ENCODE measurements around the gene SH3D21.

Gene SH3D21

DNA sequence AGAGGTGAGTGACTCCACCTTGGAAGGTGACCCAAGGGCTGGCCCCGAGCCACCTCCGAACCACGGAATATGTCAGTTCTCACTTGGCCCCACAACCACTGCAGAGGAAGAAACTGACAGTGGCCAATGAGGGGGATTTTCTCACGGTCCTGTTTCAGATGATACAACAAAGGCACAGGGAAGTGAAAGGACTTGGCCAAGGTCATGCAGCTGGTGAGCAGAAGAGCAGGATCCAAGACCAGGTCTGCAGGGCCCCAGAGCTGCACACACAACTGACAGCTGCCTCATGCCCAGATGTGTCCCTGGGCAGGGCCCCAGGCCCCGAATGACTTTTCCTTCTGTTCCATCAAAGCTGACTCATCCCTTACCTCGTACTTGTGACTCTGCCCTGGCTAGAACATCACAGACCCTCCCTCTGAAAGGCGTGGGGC, 43.1 kb downstream of the SH3D21 start:
- peak overlapping the region; percentile 61 to 85 for H3K18ac ChIP-seq (ENCODE audit: low read depth in 1 of 2, low read length in 2 of 2)
- H4K8ac ChIP-seq (ENCODE audit: low read length): no peak overlapping the region
- H3K9me3 ChIP-seq (ENCODE audit: control insufficient read depth, low read length): no peaks in the 10 kb centered on the region
- H3K4me3 ChIP-seq (ENCODE audit: insufficient read depth in 1 of 2, low read depth in 1 of 2, low read length in 2 of 2): no peak overlapping the region
- H2AK5ac ChIP-seq (ENCODE audit: low read length, severe bottlenecking): peak overlapping the region; percentile 70
- H3K23ac ChIP-seq (ENCODE audit: low read length in 2 of 2): no peak overlapping the region
- peak overlapping the region; percentile 80 for H3K9ac ChIP-seq (ENCODE audit: low read length)
- H3K14ac ChIP-seq (ENCODE audit: low read length in 2 of 2): peak overlapping the region in 1 of 2 experiments; percentile 68
- H3K4ac ChIP-seq (ENCODE audit: low read depth in 1 of 2, low read length in 2 of 2): peak overlapping the region in 1 of 2 experiments; percentile 94
- no peak overlapping the region for H2AFZ ChIP-seq (ENCODE audit: low read depth, low read length)
- peak; percentile 70 for DNase-seq
- WGBS: 54% methylated on average over 7 of the region's 7 CpGs
- H4K91ac ChIP-seq (ENCODE audit: low read length): no peak overlapping the region
- peak overlapping the region; percentile 96 for H3K27ac ChIP-seq (ENCODE audit: low read length, poor library complexity, severe bottlenecking)
- H3K4me2 ChIP-seq (ENCODE audit: low read length, poor library complexity, severe bottlenecking): no peak overlapping the region
- H3K4me1 ChIP-seq (ENCODE audit: control insufficient read depth, insufficient read depth, low read depth, low read length): peaks cover 53% of the 10 kb centered on the region
- H3K27me3 ChIP-seq (ENCODE audit: control insufficient read depth in 1 of 2, insufficient read depth in 1 of 2, low read length in 2 of 2): no peaks in the 10 kb centered on the region
- no peak overlapping the region for H2BK5ac ChIP-seq (ENCODE audit: low read depth, low read length, poor library complexity, severe bottlenecking)
- peaks cover 61 to 76% of the 10 kb centered on the region in 2 experiments for H3K36me3 ChIP-seq (ENCODE audit: control insufficient read depth in 1 of 2, insufficient read depth in 2 of 2, low read depth in 1 of 2, low read length in 2 of 2)
- peak overlapping the region in 1 of 2 experiments; percentile 6 for H2BK12ac ChIP-seq (ENCODE audit: low read length in 2 of 2)
- H2BK120ac ChIP-seq (ENCODE audit: low read depth, low read length): no peak overlapping the region
- H3K79me1 ChIP-seq (replicated peaks; ENCODE audit: low read length, poor library complexity, severe bottlenecking): peaks cover 30% of the 10 kb centered on the region
- H2BK15ac ChIP-seq (ENCODE audit: low read depth, poor library complexity, severe bottlenecking): no peak overlapping the region

DNA sequence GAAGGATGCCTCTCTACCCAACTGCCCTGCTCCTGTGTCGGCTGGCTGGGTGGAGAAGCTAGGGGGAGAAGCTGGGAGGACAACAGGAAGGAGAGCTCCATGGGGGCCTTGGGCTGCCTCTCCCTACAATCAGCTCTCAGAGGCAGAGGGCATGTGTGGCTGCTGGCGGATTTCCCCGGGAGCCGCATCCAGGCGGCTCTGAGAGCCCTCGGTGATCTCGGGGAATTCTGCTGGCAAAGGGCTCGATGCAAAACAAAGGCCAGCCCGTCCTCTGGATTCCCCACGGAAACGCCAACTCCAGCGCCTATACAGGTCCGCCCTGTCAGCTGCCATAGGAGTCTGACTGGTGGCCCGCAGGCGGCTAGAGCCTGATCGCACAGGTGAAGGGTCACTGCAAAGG, 43.7 kb downstream of the SH3D21 start:
- H3K14ac ChIP-seq (ENCODE audit: low read length in 2 of 2): no peak overlapping the region
- peaks cover 52% of the 10 kb centered on the region for H3K4me1 ChIP-seq (ENCODE audit: control insufficient read depth, insufficient read depth, low read depth, low read length)
- WGBS: 89% methylated on average over 16 of the region's 16 CpGs
- peak overlapping the region; percentile 48 for H2BK5ac ChIP-seq (ENCODE audit: low read depth, low read length, poor library complexity, severe bottlenecking)
- H3K27me3 ChIP-seq (ENCODE audit: control insufficient read depth in 1 of 2, insufficient read depth in 1 of 2, low read length in 2 of 2): no peaks in the 10 kb centered on the region
- no peaks in the 10 kb centered on the region for H3K9me3 ChIP-seq (ENCODE audit: control insufficient read depth, low read length)
- H2AFZ ChIP-seq (ENCODE audit: low read depth, low read length): no peak overlapping the region
- peak overlapping the region; percentile 94 for H2AK5ac ChIP-seq (ENCODE audit: low read length, severe bottlenecking)
- H2BK15ac ChIP-seq (ENCODE audit: low read depth, poor library complexity, severe bottlenecking): peak overlapping the region; percentile 83
- H3K36me3 ChIP-seq (ENCODE audit: control insufficient read depth in 1 of 2, insufficient read depth in 2 of 2, low read depth in 1 of 2, low read length in 2 of 2): peaks cover 61 to 76% of the 10 kb centered on the region in 2 experiments
- H2BK12ac ChIP-seq (ENCODE audit: low read length in 2 of 2): peak overlapping the region; percentile 94 to 98
- peak; percentile 18 for DNase-seq
- peak overlapping the region; percentile 89 for H2BK120ac ChIP-seq (ENCODE audit: low read depth, low read length)
- H3K4me3 ChIP-seq (ENCODE audit: insufficient read depth in 1 of 2, low read depth in 1 of 2, low read length in 2 of 2): no peak overlapping the region
- H3K4ac ChIP-seq (ENCODE audit: low read depth in 1 of 2, low read length in 2 of 2): peak overlapping the region; percentile 70 to 94
- peaks cover 29% of the 10 kb centered on the region for H3K79me1 ChIP-seq (replicated peaks; ENCODE audit: low read length, poor library complexity, severe bottlenecking)
- no peak overlapping the region for H3K23ac ChIP-seq (ENCODE audit: low read length in 2 of 2)
- peak overlapping the region; percentile 85 to 98 for H3K18ac ChIP-seq (ENCODE audit: low read depth in 1 of 2, low read length in 2 of 2)
- peak overlapping the region; percentile 62 for H4K8ac ChIP-seq (ENCODE audit: low read length)
- H3K9ac ChIP-seq (ENCODE audit: low read length): peak overlapping the region; percentile 80
- H3K4me2 ChIP-seq (ENCODE audit: low read length, poor library complexity, severe bottlenecking): no peak overlapping the region
- peak overlapping the region; percentile 99 for H4K91ac ChIP-seq (ENCODE audit: low read length)
- H3K27ac ChIP-seq (ENCODE audit: low read length, poor library complexity, severe bottlenecking): peak overlapping the region; percentile 96

DNA sequence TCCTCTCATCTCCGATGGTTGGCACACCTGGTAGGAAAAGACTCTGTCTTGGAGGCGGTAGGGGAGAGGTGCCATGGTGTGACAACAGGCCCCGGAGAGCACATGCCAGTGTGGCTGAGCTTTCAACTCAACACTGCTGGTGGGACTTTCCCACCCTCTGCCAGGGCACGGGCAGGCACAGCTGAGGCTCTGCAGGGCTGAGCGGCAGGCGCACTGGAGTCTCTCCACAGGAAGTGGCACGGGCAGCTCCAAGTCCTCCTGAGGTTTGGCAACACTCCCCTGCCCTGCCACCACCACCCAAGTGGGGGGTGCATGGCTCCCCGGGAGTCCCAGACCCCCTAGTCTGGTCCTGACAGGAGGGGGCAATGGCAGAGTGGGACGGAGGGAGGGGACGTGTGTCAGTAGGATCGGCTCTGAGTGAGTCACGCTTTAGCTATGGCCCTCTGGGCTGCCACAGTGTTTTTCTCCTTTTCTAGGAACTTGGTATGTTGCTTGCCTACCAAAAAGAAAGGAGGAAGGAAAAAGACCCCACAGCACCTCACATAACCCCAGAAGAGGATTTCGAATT, 44.6 kb downstream of the SH3D21 start:
- peaks cover 29% of the 10 kb centered on the region for H3K79me1 ChIP-seq (replicated peaks; ENCODE audit: low read length, poor library complexity, severe bottlenecking)
- peak overlapping the region; percentile 70 to 94 for H3K4ac ChIP-seq (ENCODE audit: low read depth in 1 of 2, low read length in 2 of 2)
- H3K9ac ChIP-seq (ENCODE audit: low read length): peak overlapping the region; percentile 80
- H3K4me2 ChIP-seq (ENCODE audit: low read length, poor library complexity, severe bottlenecking): peak overlapping the region; percentile 25
- peak overlapping the region; percentile 85 to 98 for H3K18ac ChIP-seq (ENCODE audit: low read depth in 1 of 2, low read length in 2 of 2)
- peak overlapping the region in 1 of 2 experiments; percentile 73 for H3K14ac ChIP-seq (ENCODE audit: low read length in 2 of 2)
- peak; percentile 91 for DNase-seq
- no peaks in the 10 kb centered on the region for H3K9me3 ChIP-seq (ENCODE audit: control insufficient read depth, low read length)
- peak overlapping the region; percentile 87 for H2BK5ac ChIP-seq (ENCODE audit: low read depth, low read length, poor library complexity, severe bottlenecking)
- peak overlapping the region; percentile 85 for H2BK15ac ChIP-seq (ENCODE audit: low read depth, poor library complexity, severe bottlenecking)
- peak overlapping the region; percentile 94 to 98 for H2BK12ac ChIP-seq (ENCODE audit: low read length in 2 of 2)
- peaks cover 52% of the 10 kb centered on the region for H3K4me1 ChIP-seq (ENCODE audit: control insufficient read depth, insufficient read depth, low read depth, low read length)
- no peak overlapping the region for H2AFZ ChIP-seq (ENCODE audit: low read depth, low read length)
- H4K8ac ChIP-seq (ENCODE audit: low read length): peak overlapping the region; percentile 96
- H2AK5ac ChIP-seq (ENCODE audit: low read length, severe bottlenecking): peak overlapping the region; percentile 94
- H3K23ac ChIP-seq (ENCODE audit: low read length in 2 of 2): no peak overlapping the region
- 42% methylated on average over 12 of the region's 13 CpGs for WGBS
- no peaks in the 10 kb centered on the region for H3K27me3 ChIP-seq (ENCODE audit: control insufficient read depth in 1 of 2, insufficient read depth in 1 of 2, low read length in 2 of 2)
- H3K27ac ChIP-seq (ENCODE audit: low read length, poor library complexity, severe bottlenecking): peak overlapping the region; percentile 96
- H4K91ac ChIP-seq (ENCODE audit: low read length): peak overlapping the region; percentile 99
- peak overlapping the region; percentile 89 for H2BK120ac ChIP-seq (ENCODE audit: low read depth, low read length)
- H3K4me3 ChIP-seq (ENCODE audit: insufficient read depth in 1 of 2, low read depth in 1 of 2, low read length in 2 of 2): peak overlapping the region in 1 of 2 experiments; percentile 48
- peaks cover 61 to 76% of the 10 kb centered on the region in 2 experiments for H3K36me3 ChIP-seq (ENCODE audit: control insufficient read depth in 1 of 2, insufficient read depth in 2 of 2, low read depth in 1 of 2, low read length in 2 of 2)

- peak overlapping the region; percentile 93 for H2BK120ac ChIP-seq (ENCODE audit: low read depth, low read length)
- H2BK15ac ChIP-seq (ENCODE audit: low read depth, poor library complexity, severe bottlenecking): peak overlapping the region; percentile 76
- peaks cover 27% of the 10 kb centered on the region for H3K79me1 ChIP-seq (replicated peaks; ENCODE audit: low read length, poor library complexity, severe bottlenecking)
- no peaks in the 10 kb centered on the region for H3K9me3 ChIP-seq (ENCODE audit: control insufficient read depth, low read length)
- no peak overlapping the region for H3K23ac ChIP-seq (ENCODE audit: low read length in 2 of 2)
- peak overlapping the region; percentile 79 to 98 for H3K18ac ChIP-seq (ENCODE audit: low read depth in 1 of 2, low read length in 2 of 2)
- DNase-seq: peak; percentile 93
- peak overlapping the region; percentile 76 for H2BK5ac ChIP-seq (ENCODE audit: low read depth, low read length, poor library complexity, severe bottlenecking)
- peak overlapping the region; percentile 82 to 98 for H2BK12ac ChIP-seq (ENCODE audit: low read length in 2 of 2)
- H3K4me2 ChIP-seq (ENCODE audit: low read length, poor library complexity, severe bottlenecking): peak overlapping the region; percentile 25
- H3K36me3 ChIP-seq (ENCODE audit: control insufficient read depth in 1 of 2, insufficient read depth in 2 of 2, low read depth in 1 of 2, low read length in 2 of 2): peaks cover 62 to 77% of the 10 kb centered on the region in 2 experiments
- peak overlapping the region; percentile 83 to 90 for H3K4ac ChIP-seq (ENCODE audit: low read depth in 1 of 2, low read length in 2 of 2)
- no peak overlapping the region for H2AFZ ChIP-seq (ENCODE audit: low read depth, low read length)
- peak overlapping the region; percentile 61 for H2AK5ac ChIP-seq (ENCODE audit: low read length, severe bottlenecking)
- H3K4me3 ChIP-seq (ENCODE audit: insufficient read depth in 1 of 2, low read depth in 1 of 2, low read length in 2 of 2): peak overlapping the region in 1 of 2 experiments; percentile 48
- peak overlapping the region; percentile 96 for H4K8ac ChIP-seq (ENCODE audit: low read length)
- WGBS: 25% methylated on average over 14 of the region's 14 CpGs
- H3K14ac ChIP-seq (ENCODE audit: low read length in 2 of 2): peak overlapping the region in 1 of 2 experiments; percentile 85
- peaks cover 52% of the 10 kb centered on the region for H3K4me1 ChIP-seq (ENCODE audit: control insufficient read depth, insufficient read depth, low read depth, low read length)
- peak overlapping the region; percentile 80 for H3K9ac ChIP-seq (ENCODE audit: low read length)
- peak overlapping the region; percentile 96 for H3K27ac ChIP-seq (ENCODE audit: low read length, poor library complexity, severe bottlenecking)
- H3K27me3 ChIP-seq (ENCODE audit: control insufficient read depth in 1 of 2, insufficient read depth in 1 of 2, low read length in 2 of 2): no peaks in the 10 kb centered on the region
- peak overlapping the region; percentile 97 for H4K91ac ChIP-seq (ENCODE audit: low read length)
These were observed 45.2 kb downstream of the SH3D21 start for GRCh38 chr1:36351227-36351977.
